HepG2 (cell line): ENCODE results near the gene BEX3. TPM values are rescaled to one million over a fixed set of nuclear protein-coding genes. Genes with fewer than 3 reads are reported as not detected.

Source experiments
- ATAC-seq: fragments of 200-7000 bp; cut with Tn5 transposase; 3 replicates; pipeline ENCODE4 v1.9.1; 2020; ENCODE audit warnings: mild to moderate bottlenecking, moderate library complexity
- BruUV-seq: library from RNA; stranded (reverse); fragments of 400-500 nt; replicated peaks from 2 replicates; lab custom pipeline; 2021; lab: Mats Ljungman, UMichigan
- CTCF ChIA-PET: fragments of 300-600 bp; formaldehyde crosslinking; extraction: SDS; loops from one replicate; lab custom pipeline; 2021; ENCODE audit warnings: low total read pairs, inconsistent platforms, low intra/inter-chr PET ratio; lab: Yijun Ruan, JAX
- POLR2A ChIA-PET: fragments of 350-600 bp; sonication (Branson Sonifier 250); formaldehyde crosslinking; loops from one replicate; lab custom pipeline; 2020; ENCODE audit warnings: antibody characterized with exemption, inconsistent platforms; lab: Yijun Ruan, JAX
- DNase-seq: peaks from one replicate; pipeline ENCODE4 v3.0.0-alpha.2; 2015; ENCODE audit warnings: low spot score
- FAIRE-seq: peaks from 3 replicates; lab custom pipeline; 2011; peaks lifted over from hg19 to GRCh38; lab: Jason Lieb, UNC
- H2AFZ ChIP-seq: one replicate; pipeline ENCODE4 v1.6.1; 2011; ENCODE audit warnings: low read length, inconsistent platforms
- H3K27ac ChIP-seq: fragments of 300-600 bp; 3 replicates; pipeline ENCODE4 v1.8.0; 2011; ENCODE audit warnings: mixed run types, mild to moderate bottlenecking, mixed read lengths, low read length, inconsistent platforms; ENCODE audit not compliant: insufficient read depth; ENCODE audit errors: extremely low read length
- H3K27me3 ChIP-seq, 2 experiments: fragments of 200-600 bp in 1 of 2; 2 replicates in 1 of 2; 3 replicates in 1 of 2; pipeline versions ENCODE4 v1.6.0 to v1.8.0; 2011; ENCODE audit warnings: low read length in 2 of 2, mild to moderate bottlenecking in 2 of 2, moderate library complexity in 2 of 2, inconsistent platforms in 1 of 2; ENCODE audit not compliant: insufficient read depth in 2 of 2, control insufficient read depth in 1 of 2
- H3K36me3 ChIP-seq, 2 experiments: fragments of 200-600 bp in 1 of 2; replicated peaks in 1 of 2; 2 replicates in 1 of 2; 3 replicates in 1 of 2; pipeline versions ENCODE4 v1.5.1 to v1.8.0; 2011; ENCODE audit warnings: low read length in 2 of 2, inconsistent platforms in 1 of 2; ENCODE audit not compliant: insufficient read depth in 2 of 2, control insufficient read depth in 1 of 2
- H3K4me1 ChIP-seq: 2 replicates; pipeline ENCODE4 v1.5.1; 2012; ENCODE audit warnings: low read length, inconsistent platforms; ENCODE audit not compliant: insufficient read depth
- H3K4me2 ChIP-seq: 2 replicates; pipeline ENCODE4 v1.6.0; 2011; ENCODE audit warnings: low read depth, low read length, inconsistent platforms
- H3K4me3 ChIP-seq, 3 experiments: fragments of 200-600 bp in 1 of 3; sonication (generic), shearing (Covaris generic) in 1 of 3; replicated peaks in 1 of 3; 2 replicates each; pipeline ENCODE4 v1.5.1; 2011 to 2016; ENCODE audit warnings: low read length in 3 of 3, inconsistent platforms in 2 of 3, low read depth in 2 of 3, mild to moderate bottlenecking in 2 of 3, control low read depth in 1 of 3, mixed read lengths in 1 of 3; ENCODE audit not compliant: insufficient read depth in 1 of 3
- H3K79me2 ChIP-seq: one replicate; pipeline ENCODE4 v1.6.1; 2011; ENCODE audit warnings: low read length, inconsistent platforms; ENCODE audit not compliant: insufficient read depth
- H3K9ac ChIP-seq: 2 replicates; pipeline ENCODE4 v1.6.0; 2011; ENCODE audit warnings: mild to moderate bottlenecking, low read depth, low read length, inconsistent platforms; ENCODE audit not compliant: insufficient read depth
- H3K9me3 ChIP-seq: 2 replicates; pipeline ENCODE4 v1.5.1; 2012; ENCODE audit warnings: mild to moderate bottlenecking, low read length
- H4K20me1 ChIP-seq: 2 replicates; pipeline ENCODE4 v1.6.0; 2011; ENCODE audit warnings: inconsistent platforms, mild to moderate bottlenecking, low read length, moderate library complexity; ENCODE audit not compliant: insufficient read depth
- NR2F1 ChIP-seq, 2 experiments: fragments of 450-650 bp in 1 of 2; formaldehyde crosslinking in 1 of 2; IDR thresholded peaks; 2 replicates each; pipeline versions ENCODE4 v1.5.0 to v1.6.1; 2016 to 2020; ENCODE audit warnings: mild to moderate bottlenecking in 1 of 2, missing compliant biosample characterization in 1 of 2, missing genetic modification reagents in 1 of 2, moderate library complexity in 1 of 2
- TBX3 ChIP-seq: fragments of 450-650 bp; IDR thresholded peaks from 2 replicates; pipeline ENCODE4 v1.6.1; 2017; ENCODE audit warnings: antibody characterized with exemption, mild to moderate bottlenecking, inconsistent platforms, borderline replicate concordance
- ZC3H13 ChIP-seq: sonication (generic); formaldehyde crosslinking; IDR thresholded peaks from 2 replicates; pipeline ENCODE4 v1.8.1; 2023; ENCODE audit warnings: mild to moderate bottlenecking, missing genetic modification reagents, moderate library complexity
- WGBS: methylation state at CpG from one replicate; pipeline ENCODE4 v1.1.6; 2017; ENCODE audit warnings: low lambda C conversion rate; 5-methylcytosine and 5-hydroxymethylcytosine counted together
- in situ Hi-C: cut with HindIII; loops from 2 replicates; pipeline ENCODE4 v1.10.0; 2017; ENCODE audit warnings: low pct_unique_long_range_greater_than_20kb; ENCODE audit not compliant: extremely low pct_ligation_motif_present
- intact Hi-C: fragments of 100-400 bp; cut with micrococcal nuclease; formaldehyde crosslinking; loops from one replicate; pipeline ENCODE4 v1.10.0; 2022; ENCODE audit not compliant: unreplicated experiment
- polyA plus RNA-seq, 8 experiments: library from polyadenylated mRNA; depleted of rRNA in 3 of 8; stranded (reverse) in 7 of 8; unstranded in 1 of 8; fragments of >200 nt; fragmentation: Illumina TruSeq in 4 of 8; extraction: Trizol in 4 of 8; gene quantifications; 2 replicates each; pipeline versions ENCODE4 v1.2.1 to v1.2.3, GENCODE V29; 2011 to 2016; ENCODE audit warnings: low read depth in 4 of 8, missing spikeins in 1 of 8, mixed read lengths in 1 of 8; ENCODE audit not compliant: insufficient read depth in 1 of 8
- total RNA-seq, 5 experiments: library from RNA; depleted of rRNA; stranded (reverse); fragments of >200 nt; fragmentation: Illumina TruSeq; extraction: Trizol; gene quantifications; 2 replicates each; pipeline ENCODE4 v1.2.3, GENCODE V29; 2016; ENCODE audit warnings: low read depth in 1 of 5
- TF ChIP-seq, protein P1 (sequence below): sonication (generic); formaldehyde crosslinking; IDR thresholded peaks from 2 replicates; pipeline ENCODE4 v1.4.0; 2020; ENCODE audit warnings: missing genetic modification reagents
- TF ChIP-seq, protein P2 (sequence below): sonication (generic); formaldehyde crosslinking; IDR thresholded peaks from 2 replicates; pipeline ENCODE4 v1.4.0; 2020; ENCODE audit warnings: mild to moderate bottlenecking, missing genetic modification reagents
- TF ChIP-seq, protein P3 (sequence below): sonication (generic); formaldehyde crosslinking; IDR thresholded peaks from 2 replicates; pipeline ENCODE4 v1.8.0; 2022; ENCODE audit warnings: mild to moderate bottlenecking, missing genetic modification reagents; ENCODE audit not compliant: insufficient replicate concordance

Gene BEX3
- total and polyA plus RNA-seq, 2 of the 13 experiments (the other 11 are each of a cell fraction or from before 2014, with no cell fraction given), result 50.9 to 55.8 TPM

DNA sequence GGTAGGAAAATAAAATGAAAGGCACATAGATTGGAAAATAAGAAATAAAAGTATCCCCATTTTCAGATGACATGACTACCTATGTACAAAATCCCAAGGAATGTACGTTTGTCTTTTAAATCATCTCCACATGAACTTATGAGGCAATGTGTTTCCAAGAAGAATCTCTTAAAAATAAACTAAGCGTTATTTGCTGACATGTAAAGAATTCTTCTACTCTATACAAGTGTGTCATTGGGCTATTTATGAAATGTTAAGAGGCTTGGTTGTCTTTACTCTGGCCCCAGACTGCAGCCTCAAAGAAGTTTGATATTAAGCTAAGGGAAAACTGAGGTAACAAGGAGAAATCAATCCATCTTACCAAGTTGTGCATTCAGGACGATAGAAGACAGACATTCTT, 17.1 kb downstream of the BEX3 start:
- Histone ChIP-seq H3K9me3 (no peaks in the 10 kb centered on the region), H3K4me3 (no peak overlapping the region), H3K79me2 (no peaks in the 10 kb centered on the region), H3K27ac (no peak overlapping the region), H3K9ac (no peak overlapping the region), H2AFZ (no peak overlapping the region), H4K20me1 (no peaks in the 10 kb centered on the region), H3K27me3 (no peaks in the 10 kb centered on the region), H3K4me2 (no peak overlapping the region), H3K4me1 (0 out of 2 replicates have a peak, but pooled peaks cover 8% of the 10 kb centered on the region), H3K36me3 (no peaks in the 10 kb centered on the region)
- TF ChIP-seq TBX3 (no peak), ZC3H13 (CRISPR knock-in tag) (no peak), NR2F1 (CRISPR knock-in tag; IDR thresholded peaks at IDR 0.05) (no peak)
- TF ChIP-seq, protein P1, sequence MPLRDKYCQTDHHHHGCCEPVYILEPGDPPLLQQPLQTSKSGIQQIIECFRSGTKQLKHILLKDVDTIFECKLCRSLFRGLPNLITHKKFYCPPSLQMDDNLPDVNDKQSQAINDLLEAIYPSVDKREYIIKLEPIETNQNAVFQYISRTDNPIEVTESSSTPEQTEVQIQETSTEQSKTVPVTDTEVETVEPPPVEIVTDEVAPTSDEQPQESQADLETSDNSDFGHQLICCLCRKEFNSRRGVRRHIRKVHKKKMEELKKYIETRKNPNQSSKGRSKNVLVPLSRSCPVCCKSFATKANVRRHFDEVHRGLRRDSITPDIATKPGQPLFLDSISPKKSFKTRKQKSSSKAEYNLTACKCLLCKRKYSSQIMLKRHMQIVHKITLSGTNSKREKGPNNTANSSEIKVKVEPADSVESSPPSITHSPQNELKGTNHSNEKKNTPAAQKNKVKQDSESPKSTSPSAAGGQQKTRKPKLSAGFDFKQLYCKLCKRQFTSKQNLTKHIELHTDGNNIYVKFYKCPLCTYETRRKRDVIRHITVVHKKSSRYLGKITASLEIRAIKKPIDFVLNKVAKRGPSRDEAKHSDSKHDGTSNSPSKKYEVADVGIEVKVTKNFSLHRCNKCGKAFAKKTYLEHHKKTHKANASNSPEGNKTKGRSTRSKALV, result no peak
- TF ChIP-seq, protein P2, sequence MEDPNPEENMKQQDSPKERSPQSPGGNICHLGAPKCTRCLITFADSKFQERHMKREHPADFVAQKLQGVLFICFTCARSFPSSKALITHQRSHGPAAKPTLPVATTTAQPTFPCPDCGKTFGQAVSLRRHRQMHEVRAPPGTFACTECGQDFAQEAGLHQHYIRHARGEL (CRISPR knock-in tag), result no peak
- TF ChIP-seq, protein P3, sequence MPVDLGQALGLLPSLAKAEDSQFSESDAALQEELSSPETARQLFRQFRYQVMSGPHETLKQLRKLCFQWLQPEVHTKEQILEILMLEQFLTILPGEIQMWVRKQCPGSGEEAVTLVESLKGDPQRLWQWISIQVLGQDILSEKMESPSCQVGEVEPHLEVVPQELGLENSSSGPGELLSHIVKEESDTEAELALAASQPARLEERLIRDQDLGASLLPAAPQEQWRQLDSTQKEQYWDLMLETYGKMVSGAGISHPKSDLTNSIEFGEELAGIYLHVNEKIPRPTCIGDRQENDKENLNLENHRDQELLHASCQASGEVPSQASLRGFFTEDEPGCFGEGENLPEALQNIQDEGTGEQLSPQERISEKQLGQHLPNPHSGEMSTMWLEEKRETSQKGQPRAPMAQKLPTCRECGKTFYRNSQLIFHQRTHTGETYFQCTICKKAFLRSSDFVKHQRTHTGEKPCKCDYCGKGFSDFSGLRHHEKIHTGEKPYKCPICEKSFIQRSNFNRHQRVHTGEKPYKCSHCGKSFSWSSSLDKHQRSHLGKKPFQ (CRISPR knock-in tag), result no peak
- intact Hi-C loops (no loop called here), in situ Hi-C loops (no loop called here)
- DNase-seq (no peak), FAIRE-seq (no peak), ATAC-seq (no peak)
- 4% methylated on average over 3 of the region's 3 CpGs for WGBS
- POLR2A ChIA-PET, result no interaction called here
- CTCF ChIA-PET, result no interaction called here
- BruUV-seq, result no TSS peak
